ENCODE results near the gene HNRNPR.
"Not testable (repeated sequence)": the region's sequence is repeated elsewhere in the genome, so short reads cannot be mapped to it uniquely, and the experiment has no call there.

DNA sequence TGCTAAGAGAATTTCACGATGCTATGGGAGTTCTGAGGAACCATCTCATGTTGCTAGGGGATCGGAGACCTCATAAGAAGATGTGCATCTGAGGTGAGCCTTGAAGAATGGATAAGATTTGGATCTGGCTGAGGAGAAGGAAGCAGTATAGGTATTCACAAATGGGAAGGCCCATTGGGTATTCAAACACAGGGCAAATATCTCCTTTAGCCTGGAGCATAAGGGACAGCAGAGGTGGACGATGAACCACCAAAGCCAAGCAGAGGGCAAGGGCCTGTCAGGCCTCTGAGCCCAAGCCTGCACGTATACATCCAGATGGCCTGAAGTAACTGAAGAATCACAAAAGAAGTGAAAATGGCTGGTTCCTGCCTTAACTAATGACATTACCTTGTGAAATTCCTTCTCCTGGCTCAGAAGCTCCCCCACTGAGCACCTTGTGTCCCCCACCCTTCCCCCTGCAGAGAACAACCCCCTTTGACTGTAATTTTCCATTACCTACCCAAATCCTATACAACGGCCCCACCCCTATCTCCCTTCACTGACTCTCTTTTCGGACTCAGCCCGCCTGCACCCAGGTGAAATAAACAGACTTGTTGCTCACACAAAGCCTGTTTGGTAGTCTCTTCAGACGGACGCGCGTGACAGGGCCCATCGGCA, 30.1 kb upstream of the HNRNPR start:
- TF ChIP-seq CTCF, POLR2A (IDR thresholded peaks at IDR 0.05): not testable (repeated sequence)
